ENCODE results near the gene CLDND2. TPM values are rescaled to one million over a fixed set of nuclear protein-coding genes. Genes with fewer than 3 reads are reported as not detected.

Gene CLDND2
- total RNA-seq, 4 donors from 2014 or later = not detected

DNA sequence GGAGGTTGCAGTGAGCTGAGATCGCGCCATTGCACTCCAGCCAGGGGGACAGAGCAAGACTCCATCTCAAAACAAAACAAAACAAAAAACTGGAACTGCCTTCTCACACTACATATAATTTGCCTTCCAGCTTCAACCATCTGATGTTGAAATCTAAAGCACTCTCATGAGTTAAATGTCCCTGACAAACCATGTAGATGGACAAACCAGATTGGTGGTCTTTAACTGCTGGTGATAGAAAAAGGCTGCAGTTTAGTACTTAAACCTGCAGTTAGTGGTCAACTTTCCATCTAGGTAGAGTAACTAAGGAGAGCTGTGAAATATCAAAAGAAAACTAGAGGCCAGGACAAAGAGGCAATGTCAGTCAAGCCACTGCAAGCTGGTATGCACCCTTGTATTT lies 27.4 kb upstream of the CLDND2 start:
- WGBS, 2 donors = 97% methylated on average over 2 of the region's 2 CpGs
- no peaks in the 10 kb centered on the region for H3K36me3 ChIP-seq

GRCh38 chr19:51394050-51394836 lies 25.4 kb upstream of the CLDND2 start:
- TF ChIP-seq CTCF (IDR thresholded peaks at IDR 0.05) (peak in 3 of 5 experiments; percentile 4 to 39 (median 24)), POLR2A (IDR thresholded peaks at IDR 0.05) (no peak), EP300 (IDR thresholded peaks at IDR 0.05) (peak; percentile 65 to 72)
- H3K4me3 ChIP-seq = peak overlapping the region; percentile 26 to 48 (median 38)
- peaks cover 0 to 15% (median 6%) of the 10 kb centered on the region in 4 donors for H3K4me1 ChIP-seq
- no peaks in the 10 kb centered on the region for H3K9me3 ChIP-seq
- DNase-seq (ENCODE audit: low spot score in 2 of 2) = peak; percentile 73 to 94
- H3K36me3 ChIP-seq = no peaks in the 10 kb centered on the region
- 3 to 4% methylated on average over 45 of the region's 45 CpGs for WGBS, 2 donors
- peak overlapping the region; percentile 72 to 80 (median 74) for H3K27ac ChIP-seq
- H3K27me3 ChIP-seq = no peaks in the 10 kb centered on the region

More for the DNA sequence above, 27.4 kb upstream of the CLDND2 start:
- peaks cover 0 to 15% (median 6%) of the 10 kb centered on the region in 4 donors for H3K4me1 ChIP-seq
- no peaks in the 10 kb centered on the region for H3K9me3 ChIP-seq
- no peak for DNase-seq (ENCODE audit: low spot score in 2 of 2)
- H3K27ac ChIP-seq = no peak overlapping the region
- no peaks in the 10 kb centered on the region for H3K27me3 ChIP-seq
- no peak overlapping the region for H3K4me3 ChIP-seq
- no peak for TF ChIP-seq POLR2A (IDR thresholded peaks at IDR 0.05)
- no peak for TF ChIP-seq EP300 (IDR thresholded peaks at IDR 0.05)
- no peak for TF ChIP-seq CTCF (IDR thresholded peaks at IDR 0.05)

DNA sequence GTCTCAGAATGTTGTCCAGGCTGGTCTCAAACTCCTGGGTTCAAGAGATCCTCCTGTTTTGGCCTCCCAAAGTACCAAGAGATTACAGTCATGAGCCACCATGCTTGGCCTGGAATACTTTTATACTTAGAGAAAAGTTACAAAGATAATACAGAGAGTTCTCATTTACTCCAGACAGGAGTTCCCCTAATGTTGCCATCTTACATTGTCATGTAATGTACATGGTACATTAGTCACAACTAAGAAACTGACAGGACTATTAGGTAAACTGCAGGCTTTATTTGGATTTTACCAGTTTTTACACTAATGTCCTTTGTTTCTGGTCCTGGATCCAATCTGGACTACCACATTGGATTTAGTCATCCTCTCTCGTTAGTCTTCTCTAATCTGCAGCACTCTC lies 23.9 kb upstream of the CLDND2 start:
- no peaks in the 10 kb centered on the region for H3K36me3 ChIP-seq
- H3K4me3 ChIP-seq = no peak overlapping the region
- no peaks in the 10 kb centered on the region for H3K27me3 ChIP-seq
- no peak for DNase-seq (ENCODE audit: low spot score in 2 of 2)
- 95 to 100% methylated on average over 1 of the region's 1 CpG for WGBS, 2 donors
- H3K4me1 ChIP-seq = peaks cover 0 to 15% (median 6%) of the 10 kb centered on the region in 4 donors
- TF ChIP-seq POLR2A (IDR thresholded peaks at IDR 0.05) (no peak), CTCF (IDR thresholded peaks at IDR 0.05) (no peak), EP300 (IDR thresholded peaks at IDR 0.05) (no peak)
- no peak overlapping the region for H3K27ac ChIP-seq
- H3K9me3 ChIP-seq = no peaks in the 10 kb centered on the region

DNA sequence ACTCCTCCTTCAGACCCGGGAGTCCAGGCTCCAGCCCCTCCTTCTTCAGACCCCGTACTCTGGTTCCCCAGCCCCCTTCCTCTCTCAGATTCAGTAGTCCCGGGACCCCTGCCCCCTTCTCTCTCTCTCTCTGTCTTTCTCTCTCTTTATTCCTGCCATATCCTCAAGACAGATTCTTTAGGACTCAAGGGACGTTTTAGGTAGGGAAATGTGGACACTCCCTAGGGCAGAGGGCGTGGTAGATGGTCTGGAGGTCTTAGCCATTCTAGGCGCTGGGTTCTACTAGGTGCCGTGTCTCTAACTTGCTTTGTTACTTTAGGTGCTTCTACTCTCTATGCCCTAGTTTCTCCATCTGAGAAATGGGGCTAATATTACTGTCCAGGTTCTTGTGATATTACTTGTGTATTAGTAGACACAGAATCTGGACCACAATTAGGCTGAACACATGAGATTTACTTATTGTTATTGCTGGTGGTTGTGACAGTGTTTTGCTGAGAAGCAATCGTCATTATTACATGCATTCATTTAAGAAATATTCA lies 22.3 kb upstream of the CLDND2 start:
- Histone ChIP-seq H3K27ac (no peak overlapping the region), H3K27me3 (no peaks in the 10 kb centered on the region), H3K9me3 (no peaks in the 10 kb centered on the region), H3K4me1 (peaks cover 0 to 15% (median 6%) of the 10 kb centered on the region in 4 donors), H3K4me3 (peak overlapping the region in 1 of 4 donors; percentile 5), H3K36me3 (no peaks in the 10 kb centered on the region)
- TF ChIP-seq CTCF (IDR thresholded peaks at IDR 0.05) = no peak
- TF ChIP-seq EP300 (IDR thresholded peaks at IDR 0.05) = no peak
- TF ChIP-seq POLR2A (IDR thresholded peaks at IDR 0.05) = no peak
- 63 to 71% methylated on average over 8 of the region's 8 CpGs for WGBS, 2 donors
- DNase-seq (ENCODE audit: low spot score in 2 of 2) = no peak

GRCh38 chr19:51389143-51389542 lies 20.3 kb upstream of the CLDND2 start:
- Histone ChIP-seq H3K27ac (no peak overlapping the region), H3K4me3 (no peak overlapping the region), H3K4me1 (peaks cover 0 to 6% (median 0%) of the 10 kb centered on the region in 4 donors), H3K9me3 (no peaks in the 10 kb centered on the region), H3K27me3 (no peaks in the 10 kb centered on the region), H3K36me3 (no peaks in the 10 kb centered on the region)
- TF ChIP-seq EP300 (IDR thresholded peaks at IDR 0.05) = no peak
- no peak for TF ChIP-seq POLR2A (IDR thresholded peaks at IDR 0.05)
- WGBS, 2 donors = 73 to 80% methylated on average over 5 to 9 of the region's 14 CpGs
- DNase-seq (ENCODE audit: low spot score in 2 of 2) = no peak

Data from tibial nerve (tissue), 4 donors.